Stimulated activated CD4-positive, alpha-beta T cell treated with anti-CD3 and anti-CD28 coated beads, TNF-alpha, amount 100 ng/mL, for 4 hours (primary cell): ENCODE measurements around the gene KRTAP5-9.
"Not testable (repeated sequence)": the region's sequence is repeated elsewhere in the genome, so short reads cannot be mapped to it uniquely, and the experiment has no call there.

Source experiments
- DNase-seq, 3 experiments: peaks; one replicate each; pipeline ENCODE4 v3.0.0-alpha.2; 2020; ENCODE audit warnings: low read depth in 3 of 3

KRTAP5-9 gene

GRCh38 chr11:71548120-71548519 lies at the start of gene KRTAP5-9:
TSS of gene KRTAP5-9 (plus strand) at chr11:71548420. CDS start at chr11:71548658, 238 bp downstream.
- DNase-seq, result no peak

- DNase-seq, result no peak
Measured at GRCh38 chr11:71499125-71499524, 49.1 kb upstream of the KRTAP5-9 start.

GRCh38 chr11:71499546-71499945 lies 48.7 kb upstream of the KRTAP5-9 start:
- no peak for DNase-seq

- DNase-seq, result no peak
Measured at GRCh38 chr11:71500601-71501021, 47.6 kb upstream of the KRTAP5-9 start.

- DNase-seq, result no peak
Measured at GRCh38 chr11:71501071-71501985, 46.9 kb upstream of the KRTAP5-9 start.

- DNase-seq, result no peak
Measured at GRCh38 chr11:71502026-71502425, 46.2 kb upstream of the KRTAP5-9 start.

- no peak for DNase-seq
Measured at GRCh38 chr11:71502871-71503435, 45.3 kb upstream of the KRTAP5-9 start.

GRCh38 chr11:71504531-71504930 lies 43.7 kb upstream of the KRTAP5-9 start:
- DNase-seq, result no peak

GRCh38 chr11:71505001-71505400 lies 43.2 kb upstream of the KRTAP5-9 start:
- DNase-seq, result no peak

- no peak for DNase-seq
Measured at GRCh38 chr11:71505781-71506180, 42.4 kb upstream of the KRTAP5-9 start.

- no peak for DNase-seq
Measured at GRCh38 chr11:71507102-71507501, 41.1 kb upstream of the KRTAP5-9 start.

GRCh38 chr11:71518506-71519471 lies 29.4 kb upstream of the KRTAP5-9 start:
- no peak for DNase-seq

- no peak for DNase-seq
Measured at GRCh38 chr11:71519546-71519945, 28.7 kb upstream of the KRTAP5-9 start.

GRCh38 chr11:71525188-71525937 lies 22.9 kb upstream of the KRTAP5-9 start:
- no peak for DNase-seq

GRCh38 chr11:71525938-71526495 lies 22.2 kb upstream of the KRTAP5-9 start:
- no peak for DNase-seq

- not testable (repeated sequence) for DNase-seq
Measured at GRCh38 chr11:71526796-71527575, 21.2 kb upstream of the KRTAP5-9 start, which contains the start of gene KRTAP5-7. TSS of gene KRTAP5-7 (plus strand) at chr11:71527267. CDS start at chr11:71527301, 34 bp downstream.

GRCh38 chr11:71527576-71528210 lies 20.5 kb upstream of the KRTAP5-9 start:
- no peak for DNase-seq

- DNase-seq, result no peak
Measured at GRCh38 chr11:71530602-71531001, 17.6 kb upstream of the KRTAP5-9 start.

- no peak for DNase-seq
Measured at GRCh38 chr11:71532036-71532610, 16.1 kb upstream of the KRTAP5-9 start.
